ENCODE data around the gene KDM4C. TPM values are rescaled to one million over a fixed set of nuclear protein-coding genes. Genes with fewer than 3 reads are reported as not detected.

Gene KDM4C
- total RNA-seq, 6 donors from 2014 or later, result 31.6 to 96.4 (median 41.2) TPM

DNA sequence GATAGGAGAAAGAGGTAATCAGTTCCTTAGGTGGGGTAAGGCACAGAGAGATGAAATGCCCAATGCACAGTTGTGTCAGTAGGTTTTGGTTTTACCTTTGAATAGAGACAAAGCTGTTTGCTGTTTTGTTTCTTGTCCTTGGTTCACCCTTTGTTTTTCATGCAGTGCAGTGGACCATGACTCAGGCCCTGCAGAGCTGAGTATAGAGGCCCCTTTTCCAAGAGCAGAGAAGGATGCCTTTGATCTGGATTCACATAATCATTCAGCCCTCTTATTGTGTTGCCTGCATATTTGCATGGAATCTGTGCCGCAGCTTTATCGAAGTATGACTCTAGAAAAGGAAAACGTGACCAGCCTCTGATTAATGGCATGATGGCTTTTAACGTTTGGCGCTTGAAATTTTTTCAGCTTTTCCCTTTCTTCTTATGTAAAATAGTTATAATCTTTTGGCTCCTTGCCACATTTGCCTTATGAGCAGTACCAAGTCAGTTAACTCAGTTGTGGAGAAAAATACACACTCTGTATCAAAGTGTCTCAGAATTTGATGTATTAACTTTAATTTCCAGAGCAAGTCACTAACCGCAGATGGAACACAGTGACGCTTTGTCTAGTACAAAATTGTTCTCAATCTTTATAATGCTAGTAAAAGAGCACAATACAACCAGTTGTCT is 197.6 kb downstream of the KDM4C start:
- Histone ChIP-seq H3K36me3 (no peaks in the 10 kb centered on the region), H3K9me3 (no peaks in the 10 kb centered on the region), H3K27me3 (no peaks in the 10 kb centered on the region), H3K27ac (no peak overlapping the region), H3K4me1 (peaks cover 7 to 10% (median 8%) of the 10 kb centered on the region in 4 donors), H3K4me3 (no peak overlapping the region)
- ATAC-seq (ENCODE audit: low FRiP score in 2 of 2) (no peak), DNase-seq (no peak)
- 40 to 45% methylated on average over 7 of the region's 7 CpGs for WGBS, 2 donors
- TF ChIP-seq CTCF (IDR thresholded peaks at IDR 0.05), result no peak
- no peak for TF ChIP-seq EP300 (IDR thresholded peaks at IDR 0.05)
- TF ChIP-seq POLR2A (IDR thresholded peaks at IDR 0.05), result no peak
- no peak for TF ChIP-seq POLR2AphosphoS5 (IDR thresholded peaks at IDR 0.05)

GRCh38 chr9:6956879-6957278 is 199.1 kb downstream of the KDM4C start:
- TF ChIP-seq POLR2AphosphoS5 (IDR thresholded peaks at IDR 0.05) (no peak), EP300 (IDR thresholded peaks at IDR 0.05) (no peak), CTCF (IDR thresholded peaks at IDR 0.05) (no peak), POLR2A (IDR thresholded peaks at IDR 0.05) (no peak)
- H3K4me3 ChIP-seq, result no peak overlapping the region
- no peaks in the 10 kb centered on the region for H3K9me3 ChIP-seq
- no peaks in the 10 kb centered on the region for H3K27me3 ChIP-seq
- WGBS, 2 donors, result 89 to 94% methylated on average over 2 of the region's 2 CpGs
- DNase-seq (no peak), ATAC-seq (ENCODE audit: low FRiP score in 2 of 2) (no peak)
- no peak overlapping the region for H3K27ac ChIP-seq
- no peaks in the 10 kb centered on the region for H3K36me3 ChIP-seq
- H3K4me1 ChIP-seq, result peaks cover 7 to 11% (median 10%) of the 10 kb centered on the region in 4 donors

- no peak overlapping the region for H3K27ac ChIP-seq
- no peak for ATAC-seq (ENCODE audit: low FRiP score in 2 of 2)
- TF ChIP-seq EP300 (IDR thresholded peaks at IDR 0.05), result no peak
- TF ChIP-seq POLR2A (IDR thresholded peaks at IDR 0.05), result no peak
- no peak overlapping the region for H3K4me3 ChIP-seq
- 44 to 58% methylated on average over 5 of the region's 5 CpGs for WGBS, 2 donors
- no peaks in the 10 kb centered on the region for H3K27me3 ChIP-seq
- DNase-seq, result no peak
- H3K4me1 ChIP-seq, result peaks cover 7 to 11% (median 10%) of the 10 kb centered on the region in 4 donors
- H3K9me3 ChIP-seq, result no peaks in the 10 kb centered on the region
- no peaks in the 10 kb centered on the region for H3K36me3 ChIP-seq
Observed at GRCh38 chr9:6959270-6960000, 201.7 kb downstream of the KDM4C start.

DNA sequence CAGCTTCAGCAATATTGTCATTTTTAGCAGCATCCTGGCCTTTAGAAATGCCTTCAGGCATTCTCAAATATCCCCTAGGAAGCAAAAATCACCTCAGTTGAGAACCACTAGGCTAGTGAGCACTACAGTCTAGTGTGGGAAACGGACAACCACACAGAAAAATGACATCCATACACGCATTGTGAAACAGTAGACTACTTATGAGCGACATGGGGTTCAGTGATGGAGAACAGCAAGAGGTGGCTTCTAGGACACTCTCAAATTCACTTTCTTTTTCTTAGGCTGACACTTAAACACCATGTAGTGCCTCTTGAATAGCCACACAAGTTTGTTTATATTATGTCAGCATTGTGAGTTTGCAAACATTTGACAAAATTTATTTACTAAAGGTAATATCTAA is 203.0 kb downstream of the KDM4C start:
- 64 to 77% methylated on average over 3 of the region's 3 CpGs for WGBS, 2 donors
- no peaks in the 10 kb centered on the region for H3K36me3 ChIP-seq
- TF ChIP-seq EP300 (IDR thresholded peaks at IDR 0.05) (no peak), POLR2AphosphoS5 (IDR thresholded peaks at IDR 0.05) (no peak), POLR2A (IDR thresholded peaks at IDR 0.05) (no peak), CTCF (IDR thresholded peaks at IDR 0.05) (no peak)

GRCh38 chr9:6961845-6962522 is 204.2 kb downstream of the KDM4C start:
- H3K4me3 ChIP-seq, result no peak overlapping the region
- ATAC-seq (ENCODE audit: low FRiP score in 2 of 2), result no peak
- no peaks in the 10 kb centered on the region for H3K36me3 ChIP-seq
- no peak for DNase-seq
- H3K27me3 ChIP-seq, result no peaks in the 10 kb centered on the region
- TF ChIP-seq CTCF (IDR thresholded peaks at IDR 0.05) (no peak), POLR2A (IDR thresholded peaks at IDR 0.05) (no peak), POLR2AphosphoS5 (IDR thresholded peaks at IDR 0.05) (no peak), EP300 (IDR thresholded peaks at IDR 0.05) (no peak)
- WGBS, 2 donors, result 86% methylated on average over 5 of the region's 5 CpGs
- peaks cover 0 to 5% (median 3%) of the 10 kb centered on the region in 4 donors for H3K4me1 ChIP-seq
- no peak overlapping the region for H3K27ac ChIP-seq
- no peaks in the 10 kb centered on the region for H3K9me3 ChIP-seq

More for the DNA sequence above, 203.0 kb downstream of the KDM4C start:
- Histone ChIP-seq H3K4me3 (no peak overlapping the region), H3K4me1 (peaks cover 2 to 7% (median 3%) of the 10 kb centered on the region in 4 donors), H3K27ac (no peak overlapping the region), H3K9me3 (no peaks in the 10 kb centered on the region), H3K27me3 (no peaks in the 10 kb centered on the region)
- DNase-seq, result no peak
- no peak for ATAC-seq (ENCODE audit: low FRiP score in 2 of 2)
